ENCODE results near the gene DISC1. TPM values are rescaled to one million over a fixed set of nuclear protein-coding genes. Genes with fewer than 3 reads are reported as not detected.

The DISC1 gene
- total and polyA plus RNA-seq, 2 experiments from 2014 or later, result 0.43 to 1.2 TPM

DNA sequence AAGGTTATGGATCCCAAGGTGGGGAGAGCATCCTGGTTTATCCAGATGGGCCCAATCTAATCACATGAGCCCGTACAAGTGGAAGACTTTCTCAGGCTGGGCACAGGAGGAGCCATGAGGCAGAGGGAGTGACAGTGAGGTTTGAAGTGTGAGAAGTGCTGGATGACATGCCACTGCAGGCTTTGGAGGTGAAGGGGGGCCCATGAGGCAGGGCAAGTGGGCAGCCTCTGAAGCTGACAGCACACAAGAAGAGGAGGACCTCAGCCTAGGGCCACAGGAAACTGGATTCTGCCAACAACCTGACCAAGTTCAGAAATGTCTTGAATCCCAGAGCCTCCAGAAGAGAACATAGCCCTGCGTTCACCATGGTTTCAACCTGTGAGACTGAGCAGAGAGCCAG lies 311.6 kb downstream of the DISC1 start:
- Histone ChIP-seq H3K27ac (no peak overlapping the region), H3K4me2 (ENCODE audit: unreplicated experiment) (no peak overlapping the region), H3K9ac (no peak overlapping the region), H4K20me1 (ENCODE audit: insufficient read depth) (no peaks in the 10 kb centered on the region), H3K4me1 (ENCODE audit: insufficient read depth) (no peaks in the 10 kb centered on the region), H3K79me2 (ENCODE audit: insufficient read depth) (no peaks in the 10 kb centered on the region), H3K27me3 (replicated peaks; ENCODE audit: insufficient read depth) (no peaks in the 10 kb centered on the region), H3K4me3 (no peak overlapping the region), H3K36me3 (ENCODE audit: low read depth) (no peaks in the 10 kb centered on the region), H3K9me2 (ENCODE audit: insufficient read depth) (no peaks in the 10 kb centered on the region), H3K9me3 (ENCODE audit: low read depth) (no peaks in the 10 kb centered on the region), H3F3A (ENCODE audit: insufficient read depth) (no peaks in the 10 kb centered on the region), H2AFZ (no peak overlapping the region)
- DNase-seq, result no peak
- TF ChIP-seq EZH2phosphoT487 (IDR thresholded peaks at IDR 0.05; ENCODE audit: insufficient read depth, low read depth) (no peak), EZH2 (IDR thresholded peaks at IDR 0.05; ENCODE audit: insufficient read depth, poor library complexity, severe bottlenecking) (no peak)
- in situ Hi-C loops (cut with MboI), result no loop called here
- 72 to 78% methylated on average over 2 of the region's 2 CpGs for WGBS, 2 experiments (ENCODE audit: low coverage in 1 of 2, low lambda C conversion rate in 2 of 2, missing lambda C conversion rate in 2 of 2)

DNA sequence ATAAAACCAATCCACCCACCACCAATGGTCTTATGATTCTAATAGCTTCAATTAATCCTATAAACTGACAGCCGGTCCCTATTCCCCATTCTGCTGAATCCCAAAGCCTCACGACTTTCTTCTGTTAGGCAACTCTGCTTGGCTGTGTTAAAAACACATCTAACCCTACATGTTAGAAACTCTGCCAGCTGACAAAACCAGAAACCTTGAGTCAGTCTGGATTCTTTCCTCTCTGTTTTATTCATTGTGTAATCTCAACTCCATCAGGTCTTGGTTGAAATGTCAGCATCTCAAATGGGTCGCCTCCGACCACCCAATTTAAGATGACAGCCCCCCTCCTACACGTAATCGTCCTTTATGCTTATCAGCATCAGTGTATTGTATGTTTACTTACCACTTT lies 312.1 kb downstream of the DISC1 start:
- H3K9me3 ChIP-seq (ENCODE audit: low read depth), result no peaks in the 10 kb centered on the region
- H3K9ac ChIP-seq, result no peak overlapping the region
- H3K9me2 ChIP-seq (ENCODE audit: insufficient read depth), result no peaks in the 10 kb centered on the region
- DNase-seq, result peak; percentile 23
- H3K27ac ChIP-seq, result no peak overlapping the region
- H3K4me3 ChIP-seq, result no peak overlapping the region
- H3K27me3 ChIP-seq (replicated peaks; ENCODE audit: insufficient read depth), result no peaks in the 10 kb centered on the region
- no peak for TF ChIP-seq EZH2phosphoT487 (IDR thresholded peaks at IDR 0.05; ENCODE audit: insufficient read depth, low read depth)
- TF ChIP-seq EZH2 (IDR thresholded peaks at IDR 0.05; ENCODE audit: insufficient read depth, poor library complexity, severe bottlenecking), result no peak
- 52 to 58% methylated on average over 6 of the region's 6 CpGs for WGBS, 2 experiments (ENCODE audit: low coverage in 1 of 2, low lambda C conversion rate in 2 of 2, missing lambda C conversion rate in 2 of 2)
- no peaks in the 10 kb centered on the region for H3K79me2 ChIP-seq (ENCODE audit: insufficient read depth)
- no peaks in the 10 kb centered on the region for H4K20me1 ChIP-seq (ENCODE audit: insufficient read depth)
- no peaks in the 10 kb centered on the region for H3K36me3 ChIP-seq (ENCODE audit: low read depth)
- no peaks in the 10 kb centered on the region for H3F3A ChIP-seq (ENCODE audit: insufficient read depth)
- H3K4me2 ChIP-seq (ENCODE audit: unreplicated experiment), result no peak overlapping the region
- no peak overlapping the region for H2AFZ ChIP-seq
- in situ Hi-C loops (cut with MboI), result no loop called here
- H3K4me1 ChIP-seq (ENCODE audit: insufficient read depth), result no peaks in the 10 kb centered on the region

- WGBS, 2 experiments (ENCODE audit: low coverage in 1 of 2, low lambda C conversion rate in 2 of 2, missing lambda C conversion rate in 2 of 2), result 62 to 68% methylated on average over 4 of the region's 4 CpGs
- H3K27me3 ChIP-seq (replicated peaks; ENCODE audit: insufficient read depth), result no peaks in the 10 kb centered on the region
- in situ Hi-C loops (cut with MboI), result no loop called here
- no peaks in the 10 kb centered on the region for H3K36me3 ChIP-seq (ENCODE audit: low read depth)
- no peak for TF ChIP-seq EZH2 (IDR thresholded peaks at IDR 0.05; ENCODE audit: insufficient read depth, poor library complexity, severe bottlenecking)
- no peak for TF ChIP-seq EZH2phosphoT487 (IDR thresholded peaks at IDR 0.05; ENCODE audit: insufficient read depth, low read depth)
- H3K79me2 ChIP-seq (ENCODE audit: insufficient read depth), result no peaks in the 10 kb centered on the region
- no peaks in the 10 kb centered on the region for H3K9me3 ChIP-seq (ENCODE audit: low read depth)
- H3K4me1 ChIP-seq (ENCODE audit: insufficient read depth), result no peaks in the 10 kb centered on the region
- no peak overlapping the region for H3K4me2 ChIP-seq (ENCODE audit: unreplicated experiment)
- no peaks in the 10 kb centered on the region for H3K9me2 ChIP-seq (ENCODE audit: insufficient read depth)
- no peak overlapping the region for H3K4me3 ChIP-seq
- H3K27ac ChIP-seq, result no peak overlapping the region
- H3K9ac ChIP-seq, result no peak overlapping the region
- no peak overlapping the region for H2AFZ ChIP-seq
- no peaks in the 10 kb centered on the region for H4K20me1 ChIP-seq (ENCODE audit: insufficient read depth)
- H3F3A ChIP-seq (ENCODE audit: insufficient read depth), result no peaks in the 10 kb centered on the region
- no peak for DNase-seq
Observed at GRCh38 chr1:231939118-231939517, 312.5 kb downstream of the DISC1 start.

DNA sequence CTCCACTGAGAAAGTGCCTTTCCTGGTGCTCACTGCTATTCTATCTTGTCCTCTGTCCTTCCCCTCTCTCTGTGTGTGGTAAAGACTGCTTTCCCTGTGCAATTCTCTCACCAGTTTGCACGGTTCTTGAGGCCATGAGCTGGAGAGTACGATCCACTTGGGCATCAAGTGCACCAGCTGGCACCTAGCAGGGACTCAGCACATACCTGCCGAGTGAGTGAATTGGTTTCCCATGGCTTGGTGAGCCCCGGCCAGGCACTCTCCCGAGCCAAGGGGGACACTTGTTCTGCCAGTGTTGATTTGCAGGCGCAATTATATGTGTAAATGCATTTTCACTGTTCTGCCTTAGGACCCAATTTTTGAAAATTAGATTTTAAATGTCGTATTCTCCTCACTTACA lies 313.5 kb downstream of the DISC1 start:
- Histone ChIP-seq H3F3A (ENCODE audit: insufficient read depth) (no peaks in the 10 kb centered on the region), H3K4me2 (ENCODE audit: unreplicated experiment) (no peak overlapping the region), H2AFZ (no peak overlapping the region), H3K27ac (no peak overlapping the region), H3K9me2 (ENCODE audit: insufficient read depth) (no peaks in the 10 kb centered on the region), H3K79me2 (ENCODE audit: insufficient read depth) (no peaks in the 10 kb centered on the region), H4K20me1 (ENCODE audit: insufficient read depth) (no peaks in the 10 kb centered on the region), H3K9me3 (ENCODE audit: low read depth) (no peaks in the 10 kb centered on the region), H3K36me3 (ENCODE audit: low read depth) (no peaks in the 10 kb centered on the region), H3K9ac (no peak overlapping the region), H3K4me1 (ENCODE audit: insufficient read depth) (no peaks in the 10 kb centered on the region), H3K27me3 (replicated peaks; ENCODE audit: insufficient read depth) (no peaks in the 10 kb centered on the region), H3K4me3 (no peak overlapping the region)
- in situ Hi-C loops (cut with MboI), result no loop called here
- no peak for DNase-seq
- TF ChIP-seq EZH2phosphoT487 (IDR thresholded peaks at IDR 0.05; ENCODE audit: insufficient read depth, low read depth), result no peak
- TF ChIP-seq EZH2 (IDR thresholded peaks at IDR 0.05; ENCODE audit: insufficient read depth, poor library complexity, severe bottlenecking), result no peak
- WGBS, 2 experiments (ENCODE audit: low coverage in 1 of 2, low lambda C conversion rate in 2 of 2, missing lambda C conversion rate in 2 of 2), result 62 to 69% methylated on average over 7 of the region's 7 CpGs

DNA sequence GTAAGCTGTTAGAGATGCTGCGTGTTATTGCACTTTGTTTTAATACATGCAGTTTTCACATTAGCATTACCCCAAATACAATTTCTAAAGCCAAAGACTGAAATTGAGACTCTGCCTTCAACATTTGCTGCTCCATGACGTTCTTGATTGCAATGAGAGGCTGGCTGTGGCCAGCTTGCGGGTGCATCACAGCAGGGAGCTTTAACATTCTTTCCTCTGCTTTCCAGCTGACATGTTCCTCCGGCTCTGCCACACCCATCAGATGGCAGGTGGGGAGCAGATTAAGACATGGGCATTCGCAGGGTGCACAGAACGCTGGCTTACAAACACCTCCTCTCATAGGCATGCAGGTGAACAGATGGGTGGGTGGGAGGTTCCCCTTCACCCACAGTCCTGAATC lies 314.1 kb downstream of the DISC1 start:
- Histone ChIP-seq H3K9me2 (ENCODE audit: insufficient read depth) (no peaks in the 10 kb centered on the region), H3K27ac (no peak overlapping the region), H3K27me3 (replicated peaks; ENCODE audit: insufficient read depth) (no peaks in the 10 kb centered on the region), H3K4me3 (no peak overlapping the region), H3K9me3 (ENCODE audit: low read depth) (no peaks in the 10 kb centered on the region), H3K9ac (no peak overlapping the region), H3K79me2 (ENCODE audit: insufficient read depth) (no peaks in the 10 kb centered on the region), H2AFZ (no peak overlapping the region), H3K4me2 (ENCODE audit: unreplicated experiment) (no peak overlapping the region), H3K36me3 (ENCODE audit: low read depth) (no peaks in the 10 kb centered on the region), H3F3A (ENCODE audit: insufficient read depth) (no peaks in the 10 kb centered on the region), H4K20me1 (ENCODE audit: insufficient read depth) (no peaks in the 10 kb centered on the region), H3K4me1 (ENCODE audit: insufficient read depth) (no peaks in the 10 kb centered on the region)
- no peak for DNase-seq
- WGBS, 2 experiments (ENCODE audit: low coverage in 1 of 2, low lambda C conversion rate in 2 of 2, missing lambda C conversion rate in 2 of 2), result 59 to 70% methylated on average over 6 of the region's 6 CpGs
- in situ Hi-C loops (cut with MboI), result no loop called here
- TF ChIP-seq EZH2phosphoT487 (IDR thresholded peaks at IDR 0.05; ENCODE audit: insufficient read depth, low read depth) (no peak), EZH2 (IDR thresholded peaks at IDR 0.05; ENCODE audit: insufficient read depth, poor library complexity, severe bottlenecking) (no peak)

Data from GM23248 (cell line).